Inflammatory macrophage treated with lipopolysaccharide for 4 hours (primary cell): ENCODE measurements around the gene KCND3.

ENCODE experiments used
- DNase-seq: peaks from one replicate; pipeline ENCODE4 v3.0.0-alpha.2; 2020

The KCND3 gene

DNA sequence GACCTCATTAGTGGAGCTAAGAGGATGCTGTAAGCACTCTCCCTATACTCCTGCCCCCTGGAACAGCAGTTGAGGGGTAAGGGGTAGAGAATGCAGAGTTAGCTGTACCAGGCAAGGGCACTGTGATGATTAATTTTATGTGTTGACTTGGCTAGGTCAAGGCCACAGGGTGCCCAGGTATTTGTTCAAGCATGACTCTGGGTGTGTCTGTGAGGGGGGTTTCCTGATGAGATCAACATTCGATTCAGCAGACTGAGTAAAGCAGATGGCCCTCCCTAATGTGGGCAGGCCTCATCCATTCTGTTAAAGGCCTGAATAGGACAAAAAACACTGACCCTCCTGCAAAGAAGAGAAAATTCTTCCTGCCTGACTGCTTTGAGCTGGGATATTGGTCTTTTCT is 110.8 kb downstream of the KCND3 start:
- no peak for DNase-seq

DNA sequence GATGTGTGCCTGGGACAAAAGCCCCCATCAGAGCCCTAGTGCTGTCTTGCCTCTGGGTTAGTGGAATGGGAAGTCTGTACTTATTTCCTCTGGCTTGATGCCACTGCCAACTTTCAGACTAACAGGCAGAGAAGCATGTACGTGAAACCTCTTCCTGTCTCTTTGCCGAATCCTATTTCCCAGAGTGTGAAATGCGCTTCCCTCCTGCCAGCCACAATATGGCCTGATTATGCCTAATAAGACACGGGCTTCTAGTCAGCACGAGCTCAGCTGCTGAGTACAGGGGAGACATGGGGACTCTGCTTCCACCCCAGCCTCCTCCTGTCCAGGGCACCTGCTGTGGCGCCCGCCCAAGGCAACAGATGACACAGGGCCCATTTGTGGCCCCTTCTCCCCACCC is 111.4 kb downstream of the KCND3 start:
- DNase-seq: no peak

DNA sequence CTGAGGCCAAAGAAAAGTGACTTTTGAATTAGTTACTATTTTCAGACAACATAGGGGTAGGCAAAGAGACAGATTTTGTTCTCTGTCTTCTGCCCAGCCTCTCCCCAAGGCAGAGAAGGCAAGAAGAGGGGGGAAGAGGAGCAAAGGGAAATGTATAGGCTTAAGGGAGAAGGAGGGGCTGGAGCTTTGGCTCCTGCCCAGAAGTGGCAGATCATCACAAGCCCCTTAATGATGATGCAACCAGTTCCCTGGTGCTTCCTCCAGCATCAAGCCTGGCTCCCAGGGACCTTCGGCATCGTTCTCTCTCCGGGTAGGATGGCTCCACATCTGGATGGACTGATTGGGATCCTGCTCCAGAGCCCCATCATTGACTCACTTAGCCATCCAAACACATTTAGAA is 112.8 kb downstream of the KCND3 start:
- DNase-seq: no peak

DNA sequence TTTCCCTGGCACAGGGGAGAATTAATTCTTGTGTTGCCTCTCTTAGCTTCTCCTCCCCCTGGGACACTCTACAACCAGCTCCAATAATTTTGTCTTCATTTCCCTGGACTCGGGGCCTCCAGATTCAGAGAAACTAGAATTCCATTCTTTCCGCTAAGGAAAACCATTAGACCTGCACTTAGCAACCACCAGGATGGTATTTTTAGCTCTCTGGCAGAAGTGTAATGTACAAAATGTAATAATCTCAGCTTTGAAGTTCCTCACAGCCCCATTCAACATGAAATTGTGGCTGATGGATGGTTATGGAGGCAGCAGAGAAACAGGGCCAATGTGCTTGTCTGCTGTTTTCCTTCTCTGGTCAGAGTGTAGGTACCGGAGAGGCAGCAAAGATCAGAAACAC is 113.8 kb downstream of the KCND3 start:
- DNase-seq: no peak

DNA sequence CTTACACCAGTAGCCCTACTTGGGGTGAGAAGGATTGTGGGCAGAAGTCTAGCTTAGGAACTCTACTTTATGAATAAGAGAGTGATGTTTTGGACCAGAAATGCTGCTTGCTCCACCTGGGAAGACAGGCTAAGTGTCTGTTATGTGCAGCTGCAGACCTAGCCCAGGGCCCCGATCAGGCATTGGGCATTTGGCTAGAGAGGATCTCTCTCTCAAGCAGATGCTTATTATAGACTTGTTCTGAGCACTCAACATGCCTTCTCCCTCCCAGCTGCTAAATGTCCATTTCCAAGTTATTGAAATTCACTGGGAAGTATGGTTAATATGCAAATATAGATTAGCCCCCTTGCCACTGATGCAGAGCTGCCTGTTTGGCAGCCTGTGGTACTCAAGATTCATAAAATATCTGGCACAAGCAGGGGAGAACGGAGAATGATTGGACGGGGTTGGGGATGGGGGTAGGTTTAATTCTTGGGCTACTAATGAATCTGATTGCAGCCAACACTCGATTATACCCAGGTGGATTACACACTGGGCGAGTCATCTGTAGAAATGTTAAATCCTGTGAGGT is 115.9 kb downstream of the KCND3 start:
- no peak for DNase-seq

DNA sequence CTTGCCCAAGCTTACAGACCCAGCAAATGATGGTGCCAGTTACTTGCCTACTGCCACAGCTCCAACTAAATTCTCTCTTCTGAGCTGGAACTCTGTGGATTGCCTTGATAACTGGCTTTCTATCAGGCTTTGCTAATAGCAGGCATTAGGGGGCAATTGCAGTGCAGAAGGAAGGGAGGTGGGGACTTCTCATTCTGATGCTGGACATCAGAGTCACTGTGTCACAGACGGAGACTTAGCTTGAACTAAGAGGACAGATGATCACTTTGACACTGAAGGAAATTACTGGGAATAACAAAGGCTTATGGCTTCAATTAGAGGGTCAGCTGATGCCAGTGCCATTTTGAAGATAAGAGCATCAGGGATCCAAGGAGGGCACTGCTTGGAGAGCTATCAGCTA is 119.3 kb downstream of the KCND3 start:
- DNase-seq: no peak

DNA sequence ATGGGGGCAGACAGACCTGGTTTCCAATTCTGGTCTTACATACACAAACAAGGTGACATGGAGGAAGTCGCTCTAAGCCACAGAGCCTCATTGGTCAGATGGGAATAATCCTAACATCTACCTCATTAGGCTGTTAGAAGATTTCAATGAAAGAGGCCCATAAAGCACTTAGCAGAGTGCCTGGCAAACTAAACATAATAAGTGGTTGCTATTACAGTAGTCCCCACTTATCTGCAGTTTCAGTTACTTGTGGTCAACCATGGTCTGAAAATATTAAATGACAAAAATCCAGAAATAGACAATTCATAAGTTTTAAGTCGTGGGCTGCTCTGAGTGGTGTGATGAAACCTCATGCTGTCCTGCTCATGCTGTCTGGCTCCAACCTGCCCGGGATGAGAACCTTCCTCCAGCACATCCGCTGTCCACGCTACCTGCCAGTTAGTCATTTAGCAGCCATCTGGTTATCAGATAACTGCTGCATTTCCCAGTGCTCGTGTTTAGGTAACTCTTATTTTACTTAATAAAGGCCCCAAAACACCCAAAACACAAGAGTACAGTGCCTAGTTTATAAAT is 121.5 kb downstream of the KCND3 start:
- DNase-seq: no peak

DNA sequence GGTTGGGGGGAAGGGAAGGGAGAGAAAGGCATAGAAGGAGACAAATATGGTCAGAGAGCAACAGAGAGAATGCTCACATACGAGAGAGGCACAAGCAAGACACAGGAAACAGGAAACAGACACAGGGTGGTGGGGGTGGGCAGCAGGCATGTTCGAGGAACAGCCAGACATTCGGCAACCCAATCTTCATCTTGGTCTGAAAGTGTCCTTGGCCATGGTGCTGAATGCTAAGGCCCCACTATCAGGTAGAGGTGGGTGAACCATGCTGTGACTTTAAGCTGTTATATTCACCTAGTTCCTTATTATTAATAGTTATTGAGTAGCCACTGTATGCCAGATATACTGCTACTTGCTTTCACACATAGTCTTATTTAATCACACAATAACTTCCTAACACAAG is 124.6 kb downstream of the KCND3 start:
- no peak for DNase-seq

DNA sequence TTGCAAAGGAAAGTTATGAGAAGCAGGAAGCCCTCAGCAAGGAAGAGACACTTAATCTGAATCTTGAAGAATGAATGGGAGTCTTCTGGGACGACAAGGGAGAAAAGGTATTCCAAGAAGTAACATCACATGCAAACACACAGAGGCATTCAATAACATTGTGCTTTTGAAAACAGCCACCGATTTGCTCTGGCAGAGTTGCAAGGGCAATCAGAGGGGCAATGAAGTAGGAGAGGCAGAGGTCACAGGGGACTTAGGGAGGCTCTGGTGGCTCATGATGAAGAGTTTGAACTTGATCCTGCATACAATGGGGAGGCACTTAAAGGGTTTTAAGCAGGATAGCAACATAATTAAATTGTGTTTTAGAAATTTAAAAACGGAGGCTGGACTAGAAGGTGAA is 126.1 kb downstream of the KCND3 start:
- no peak for DNase-seq

DNA sequence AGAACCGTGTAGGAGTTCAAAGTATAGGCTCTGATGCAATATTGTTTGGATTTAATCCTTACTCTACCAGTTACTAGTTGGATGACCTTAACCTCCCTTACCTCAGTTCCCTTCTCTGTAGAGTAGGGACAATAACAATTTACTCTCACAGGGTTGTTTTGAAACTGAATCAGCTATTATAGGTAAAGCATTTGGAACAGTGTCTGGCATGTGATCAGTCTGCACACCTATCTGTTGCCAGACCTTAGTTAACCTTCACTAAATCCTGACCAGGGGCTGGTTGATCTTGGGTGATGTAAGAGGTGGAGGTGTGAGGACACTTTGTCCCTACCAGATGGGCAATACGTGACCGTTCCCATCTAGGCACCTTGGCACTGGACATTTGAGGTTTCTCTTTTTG is 126.9 kb downstream of the KCND3 start:
- no peak for DNase-seq

DNA sequence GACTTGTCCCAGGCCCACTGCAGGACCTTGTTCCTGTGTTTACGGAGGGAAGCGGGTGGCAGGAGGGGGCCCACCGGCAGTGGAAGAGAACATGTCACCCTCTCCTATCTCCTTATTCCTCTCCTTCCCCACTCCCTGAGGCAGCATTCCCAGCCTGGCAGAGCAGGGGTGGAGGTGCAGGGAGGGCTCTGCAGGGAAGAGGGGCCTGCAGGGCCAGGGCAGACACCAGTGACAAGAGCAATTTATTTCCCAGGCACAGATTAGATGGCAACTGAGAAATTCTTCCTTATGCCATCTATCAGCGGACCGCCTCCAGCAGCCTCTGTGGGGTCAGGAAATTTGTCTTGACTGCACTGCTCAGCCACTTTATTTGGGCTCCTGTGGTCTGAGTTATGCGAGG is 127.9 kb downstream of the KCND3 start:
- no peak for DNase-seq

DNA sequence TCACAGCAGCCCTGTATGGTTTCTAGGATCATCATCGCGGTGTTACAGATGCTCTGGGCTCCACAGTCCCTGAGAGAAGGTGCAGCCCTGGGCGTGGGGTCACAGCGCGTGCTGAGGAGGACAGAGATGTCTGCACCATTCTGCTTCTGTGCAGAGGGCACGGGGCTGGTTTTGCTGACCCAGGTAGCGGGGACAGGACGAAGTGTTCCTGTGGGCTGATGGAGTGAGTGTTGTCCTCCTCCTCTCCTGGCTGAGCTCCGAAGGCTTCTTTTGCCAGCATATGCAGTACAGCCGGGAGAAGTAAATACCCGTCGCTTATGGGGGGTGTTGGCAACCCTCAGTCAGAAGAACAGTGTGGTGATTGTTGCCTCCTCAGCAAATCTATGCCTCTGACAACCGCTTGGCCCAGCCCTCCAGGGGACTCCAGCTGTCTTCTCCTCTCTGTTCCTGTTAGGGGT is 132.2 kb downstream of the KCND3 start:
- no peak for DNase-seq

DNA sequence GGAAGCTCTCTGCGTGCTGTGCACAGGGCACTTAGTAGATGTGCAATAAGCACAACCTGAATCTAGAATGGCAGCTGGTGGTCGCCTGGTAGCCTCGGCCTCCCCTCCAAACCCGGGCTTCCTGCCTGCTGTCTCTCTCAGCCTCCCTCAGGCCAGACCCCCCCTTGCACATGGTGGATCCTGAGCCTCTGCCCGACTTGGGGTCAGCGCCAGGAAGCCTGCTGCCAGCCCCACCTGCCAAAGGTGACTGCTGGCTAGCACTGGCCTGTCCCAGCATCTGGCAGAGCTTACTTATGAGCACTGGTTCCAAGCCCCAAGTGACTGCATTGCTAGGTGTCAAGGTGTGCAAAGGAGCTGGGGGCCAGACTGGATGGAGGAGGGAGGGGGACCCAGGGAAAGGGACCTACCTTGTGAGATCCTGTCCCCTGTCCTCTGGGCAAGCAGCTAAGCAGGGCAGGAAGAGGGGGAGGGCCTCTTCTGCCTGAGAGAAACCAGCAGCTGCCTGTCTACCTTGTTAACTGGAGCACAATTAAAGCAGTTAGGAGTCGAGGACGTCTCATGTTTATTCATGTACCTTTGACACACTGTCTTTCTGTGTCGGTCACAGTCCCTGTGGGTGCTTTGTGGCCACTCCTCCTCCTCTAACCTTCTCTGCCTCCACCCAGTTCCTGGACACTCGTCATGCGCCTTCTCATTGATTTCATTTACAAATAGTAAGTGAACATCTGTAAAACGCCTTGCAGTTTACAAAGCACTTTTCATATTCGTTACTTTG is 132.9 kb downstream of the KCND3 start:
- DNase-seq: no peak

DNA sequence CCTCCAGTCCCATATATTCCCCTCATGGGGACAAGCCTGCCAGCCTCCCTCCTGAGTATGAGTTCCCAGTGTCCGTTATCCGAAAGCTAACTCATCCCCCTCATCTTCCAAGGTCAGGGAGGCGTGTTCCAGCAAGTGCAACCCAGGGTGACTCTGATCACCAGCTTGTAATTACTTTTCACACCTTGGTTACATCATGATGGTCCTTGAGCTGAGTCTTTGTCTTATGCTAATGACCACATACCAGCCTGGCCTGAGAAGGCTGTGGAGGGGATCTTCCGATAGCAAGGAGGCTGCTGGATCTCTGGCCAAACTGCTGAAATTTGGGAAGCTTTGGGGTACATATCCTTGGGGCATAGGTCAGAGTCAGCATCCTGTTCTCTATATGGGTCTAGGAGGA is 134.2 kb downstream of the KCND3 start:
- no peak for DNase-seq

DNA sequence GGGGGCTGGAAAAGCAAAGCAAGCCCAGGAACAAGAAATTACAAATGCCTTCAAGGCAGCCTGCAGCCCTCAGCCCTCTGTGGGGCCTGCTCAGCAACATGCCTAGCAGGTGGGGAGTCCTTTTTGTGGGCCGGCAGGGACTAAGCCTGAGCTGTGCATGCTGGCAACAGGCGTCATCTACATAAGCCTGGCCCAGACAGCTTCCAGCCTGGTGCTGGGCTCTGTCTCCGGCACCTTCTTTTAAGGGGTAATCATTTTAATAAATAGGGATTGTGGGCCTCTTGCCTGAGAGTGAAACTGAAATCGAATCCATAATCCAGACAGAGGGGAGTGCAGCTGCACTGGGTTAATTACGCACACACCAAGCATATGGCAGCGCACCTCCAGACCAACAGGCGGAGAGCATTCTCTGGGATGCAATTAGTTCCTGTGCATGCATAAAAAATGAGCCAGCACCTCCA is 137.2 kb downstream of the KCND3 start:
- no peak for DNase-seq

DNA sequence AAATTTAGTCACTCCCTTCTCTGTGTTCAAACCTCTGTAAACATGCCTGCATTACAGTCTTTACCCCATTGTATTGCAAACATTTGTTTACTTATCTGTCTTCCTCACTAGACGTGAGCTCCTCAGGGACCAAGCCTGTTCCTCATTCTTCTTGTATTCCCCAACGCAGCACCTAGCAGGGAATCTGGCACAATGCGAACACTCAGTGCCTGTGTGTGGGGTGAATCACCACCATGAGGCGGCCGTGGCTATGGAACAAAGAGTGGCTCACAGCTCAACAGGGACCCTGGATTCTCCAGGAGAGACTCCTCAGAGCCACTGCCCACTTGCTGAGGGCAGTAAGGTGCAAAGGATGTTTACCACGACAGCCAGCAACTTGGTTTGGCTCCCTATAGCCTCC is 137.9 kb downstream of the KCND3 start:
- DNase-seq: no peak

DNA sequence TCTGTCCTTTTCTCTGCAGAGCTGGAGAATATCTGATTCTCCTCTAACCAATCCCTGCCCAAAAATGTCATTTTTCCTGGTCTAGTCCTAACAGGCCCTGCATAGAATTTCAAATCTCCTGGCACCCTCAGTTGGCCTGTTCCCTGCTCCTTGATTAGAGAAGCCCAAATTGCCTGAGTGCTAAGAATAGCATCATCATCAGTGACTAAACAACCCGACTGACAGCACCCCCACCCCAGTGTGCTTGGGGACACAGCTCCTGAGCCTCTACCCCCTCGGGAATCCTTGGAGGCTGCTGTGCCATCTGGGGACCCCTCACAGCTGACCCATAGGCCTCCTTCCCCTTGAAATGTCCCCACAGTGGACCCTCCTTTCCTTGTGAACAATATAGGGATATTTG is 139.4 kb downstream of the KCND3 start:
- DNase-seq: no peak

DNA sequence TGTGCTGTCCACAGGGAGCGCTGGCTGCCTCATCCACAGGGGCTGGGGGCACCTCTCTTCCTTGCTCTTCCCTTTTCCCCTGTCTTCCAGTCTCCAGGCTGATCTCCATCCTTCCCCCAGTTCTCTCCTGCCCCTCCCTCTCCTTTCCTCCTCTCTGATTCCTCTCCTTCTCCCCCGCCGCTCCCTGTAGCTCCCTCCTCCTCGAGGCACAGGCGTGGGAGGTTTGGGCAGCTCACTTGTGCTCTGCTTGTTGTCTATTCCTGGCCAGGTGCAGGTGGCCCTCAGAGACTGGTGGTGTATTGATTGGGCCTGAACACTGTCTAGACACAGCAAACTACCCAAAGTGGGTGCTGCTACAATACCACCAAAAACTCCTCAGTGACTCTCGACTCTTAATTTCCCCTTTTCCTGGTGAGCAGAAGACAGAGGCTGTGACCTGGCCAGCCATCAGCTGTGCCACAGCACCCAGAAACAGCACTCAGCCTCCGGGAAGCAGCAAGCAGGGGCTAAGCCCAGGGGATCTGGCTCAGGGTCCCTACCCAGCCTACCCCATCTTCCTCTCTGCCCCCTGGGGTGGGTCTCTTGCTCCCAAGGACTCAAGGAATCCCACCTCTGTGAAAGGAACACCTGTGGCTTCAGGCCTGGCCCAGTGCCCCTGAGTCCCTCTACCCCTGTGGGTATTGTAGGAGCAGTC is 140.5 kb downstream of the KCND3 start:
- no peak for DNase-seq

DNA sequence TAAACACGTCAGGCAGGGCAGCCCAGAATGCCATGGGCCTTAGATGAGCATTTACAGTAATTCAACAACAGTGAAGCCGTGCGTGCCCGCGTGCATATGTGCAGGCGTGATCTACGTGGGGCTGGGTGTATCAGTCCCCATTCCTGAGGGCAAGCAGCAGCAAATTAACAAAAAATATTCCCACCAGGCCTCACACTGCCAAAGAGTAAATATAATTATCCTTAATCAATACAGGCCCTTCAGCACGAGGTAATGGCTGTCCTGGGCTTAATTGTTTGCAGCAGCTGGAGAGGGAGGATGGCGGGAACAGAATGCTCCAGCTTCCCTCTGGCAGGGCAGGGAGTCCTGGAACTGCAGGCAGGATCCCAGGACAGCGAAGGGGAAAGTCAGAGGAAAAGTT is 142.0 kb downstream of the KCND3 start:
- DNase-seq: no peak

DNA sequence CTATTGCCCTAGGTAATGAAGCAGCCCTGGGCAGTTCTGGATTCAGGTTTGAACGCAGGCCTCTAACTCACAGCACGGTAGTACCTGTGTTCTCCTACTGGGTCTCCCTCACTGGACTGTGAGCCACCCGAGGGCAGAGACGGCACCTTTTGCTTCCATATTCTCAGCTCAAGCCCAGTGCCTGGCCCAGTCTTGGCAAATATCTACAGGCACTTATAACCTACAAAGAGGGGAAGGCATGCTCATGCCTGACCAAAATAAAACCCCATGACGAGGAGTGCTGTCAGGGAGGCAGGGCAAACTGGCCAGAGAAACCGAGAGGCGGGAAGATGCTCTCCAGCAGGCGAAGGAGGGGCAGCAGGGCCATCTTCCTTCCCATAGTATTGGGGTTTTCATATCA is 142.6 kb downstream of the KCND3 start:
- no peak for DNase-seq

DNA sequence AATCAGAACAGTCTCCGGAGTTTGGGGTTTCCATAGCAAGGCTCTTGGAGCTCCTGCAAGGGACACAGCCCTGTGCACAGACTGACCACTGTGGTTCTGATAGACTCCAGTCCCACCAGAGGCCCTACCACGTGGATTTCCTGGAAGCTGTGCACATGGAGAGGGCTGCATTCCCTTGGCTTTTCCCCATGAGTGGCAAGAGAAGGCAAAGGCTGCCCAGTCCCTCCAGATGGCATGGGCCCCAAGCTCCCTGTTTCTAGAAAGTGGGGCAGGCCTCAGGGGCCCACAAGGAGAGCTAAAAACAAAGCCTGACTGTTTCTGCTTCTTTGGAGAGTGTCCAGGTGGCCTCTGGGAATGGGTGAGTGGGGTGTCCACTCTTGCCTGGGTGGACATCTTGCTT is 146.3 kb downstream of the KCND3 start:
- no peak for DNase-seq

DNA sequence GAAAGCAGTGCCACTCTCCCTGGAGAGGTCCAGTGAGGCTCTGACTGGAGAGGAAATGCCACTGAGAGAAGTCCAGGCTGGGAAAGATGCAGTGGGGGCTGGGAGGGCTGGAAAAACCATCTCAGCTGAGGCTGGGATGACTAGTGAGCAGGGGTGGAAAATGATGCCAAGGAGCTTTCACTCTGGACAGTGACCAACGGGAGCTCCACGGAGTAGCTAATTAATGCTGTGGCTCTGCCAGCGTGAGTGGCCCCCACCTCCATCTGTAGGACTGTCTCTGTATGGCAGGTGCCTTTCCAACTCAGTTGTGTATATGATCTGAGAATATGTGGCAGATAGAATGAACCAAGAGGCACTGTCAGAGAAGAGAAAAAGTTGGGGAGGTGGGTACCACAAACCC is 147.1 kb downstream of the KCND3 start:
- DNase-seq: no peak

DNA sequence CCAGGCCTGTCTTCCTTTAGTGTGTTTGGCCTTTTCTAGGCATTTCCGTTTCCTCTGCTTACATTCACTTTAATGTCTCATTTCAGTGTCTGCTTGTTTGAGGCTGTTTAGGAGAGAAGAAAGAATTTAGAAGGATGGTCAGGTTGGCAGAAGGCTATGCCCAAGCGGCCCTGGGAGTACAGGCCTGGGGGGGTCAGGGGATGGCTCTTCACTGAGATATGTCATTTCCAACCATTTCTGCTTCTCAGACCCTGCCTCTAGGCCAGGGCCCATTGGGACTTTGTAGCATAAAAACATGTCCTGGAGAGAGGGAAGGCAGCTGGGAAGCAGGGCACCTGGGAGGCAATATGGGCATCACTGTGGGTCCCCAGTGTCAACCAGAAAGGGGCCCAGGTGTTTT is 147.7 kb downstream of the KCND3 start:
- DNase-seq: no peak

DNA sequence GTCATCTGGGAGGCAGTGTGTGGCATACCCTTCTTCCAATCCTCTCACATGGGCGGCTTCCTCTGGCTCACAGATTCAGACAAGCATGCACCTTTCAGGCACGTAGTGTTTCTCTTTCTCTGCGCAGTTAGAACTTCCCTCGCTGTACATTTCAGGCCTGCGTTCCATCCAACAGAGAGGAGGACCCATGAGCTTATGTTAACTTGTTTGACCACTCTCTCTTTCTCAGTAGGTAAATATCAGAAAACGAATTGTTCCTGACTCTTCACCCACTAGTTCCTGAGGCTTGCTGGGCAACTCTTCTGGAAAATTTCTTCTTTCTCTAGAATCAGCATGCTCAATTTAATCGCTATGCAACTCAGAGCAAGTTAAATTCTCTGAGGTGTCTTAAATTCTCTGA is 148.3 kb downstream of the KCND3 start:
- no peak for DNase-seq
